Dendritic cell treated with granulocyte-macrophage colony-stimulating factor and Interleukin-4, amounts not matched to agents 40 ng/mL and 50 ng/mL, for 4 days (primary cell): ENCODE data around the gene NEDD9.

Source experiments
- H3K27ac Mint-ChIP-seq: one replicate; pipeline ENCODE4 v1.8.0; 2022; ENCODE audit warnings: mild to moderate bottlenecking, mixed read lengths
- H3K27me3 Mint-ChIP-seq: one replicate; pipeline ENCODE4 v1.8.0; 2022; ENCODE audit warnings: mild to moderate bottlenecking, mixed read lengths
- H3K36me3 Mint-ChIP-seq: one replicate; pipeline ENCODE4 v1.8.0; 2022; ENCODE audit warnings: low read depth, mixed read lengths
- H3K4me1 Mint-ChIP-seq: one replicate; pipeline ENCODE4 v1.8.0; 2022; ENCODE audit warnings: low read depth, mixed read lengths
- H3K4me3 Mint-ChIP-seq: one replicate; pipeline ENCODE4 v1.8.0; 2022; ENCODE audit warnings: mild to moderate bottlenecking, moderate library complexity, mixed read lengths
- H3K9me3 Mint-ChIP-seq: one replicate; pipeline ENCODE4 v1.8.0; 2022; ENCODE audit warnings: mixed read lengths
- intact Hi-C: fragments of 100-400 bp; cut with micrococcal nuclease; formaldehyde crosslinking; loops from one replicate; pipeline ENCODE4 v1.15.0; 2022

NEDD9 gene

GRCh38 chr6:11223286-11223864 lies 9.1 kb downstream of the NEDD9 start:
- Mint-ChIP-seq H3K4me1 (peaks cover 27% of the 10 kb centered on the region), H3K9me3 (no peaks in the 10 kb centered on the region), H3K27ac (no peak overlapping the region), H3K36me3 (no peaks in the 10 kb centered on the region), H3K4me3 (no peak overlapping the region), H3K27me3 (peaks cover 2% of the 10 kb centered on the region)
- intact Hi-C loops: no loop called here

GRCh38 chr6:11222385-11223277 lies 9.8 kb downstream of the NEDD9 start:
- Mint-ChIP-seq H3K4me1 (peaks cover 34% of the 10 kb centered on the region), H3K4me3 (no peak overlapping the region), H3K27ac (no peak overlapping the region), H3K27me3 (peaks cover 10% of the 10 kb centered on the region), H3K36me3 (no peaks in the 10 kb centered on the region), H3K9me3 (no peaks in the 10 kb centered on the region)
- intact Hi-C loops: no loop called here

GRCh38 chr6:11221623-11222384 lies 10.7 kb downstream of the NEDD9 start:
- H3K4me1 Mint-ChIP-seq: peaks cover 34% of the 10 kb centered on the region
- intact Hi-C loops: no loop called here
- no peak overlapping the region for H3K27ac Mint-ChIP-seq
- peaks cover 10% of the 10 kb centered on the region for H3K27me3 Mint-ChIP-seq
- no peaks in the 10 kb centered on the region for H3K36me3 Mint-ChIP-seq
- H3K9me3 Mint-ChIP-seq: no peaks in the 10 kb centered on the region
- H3K4me3 Mint-ChIP-seq: no peak overlapping the region

GRCh38 chr6:11219400-11219834 lies 13.1 kb downstream of the NEDD9 start:
- no peaks in the 10 kb centered on the region for H3K36me3 Mint-ChIP-seq
- peak overlapping the region; percentile 47 for H3K27ac Mint-ChIP-seq
- no peaks in the 10 kb centered on the region for H3K9me3 Mint-ChIP-seq
- peaks cover 13% of the 10 kb centered on the region for H3K27me3 Mint-ChIP-seq
- H3K4me1 Mint-ChIP-seq: peaks cover 34% of the 10 kb centered on the region
- H3K4me3 Mint-ChIP-seq: no peak overlapping the region
- intact Hi-C loops: no loop called here

DNA sequence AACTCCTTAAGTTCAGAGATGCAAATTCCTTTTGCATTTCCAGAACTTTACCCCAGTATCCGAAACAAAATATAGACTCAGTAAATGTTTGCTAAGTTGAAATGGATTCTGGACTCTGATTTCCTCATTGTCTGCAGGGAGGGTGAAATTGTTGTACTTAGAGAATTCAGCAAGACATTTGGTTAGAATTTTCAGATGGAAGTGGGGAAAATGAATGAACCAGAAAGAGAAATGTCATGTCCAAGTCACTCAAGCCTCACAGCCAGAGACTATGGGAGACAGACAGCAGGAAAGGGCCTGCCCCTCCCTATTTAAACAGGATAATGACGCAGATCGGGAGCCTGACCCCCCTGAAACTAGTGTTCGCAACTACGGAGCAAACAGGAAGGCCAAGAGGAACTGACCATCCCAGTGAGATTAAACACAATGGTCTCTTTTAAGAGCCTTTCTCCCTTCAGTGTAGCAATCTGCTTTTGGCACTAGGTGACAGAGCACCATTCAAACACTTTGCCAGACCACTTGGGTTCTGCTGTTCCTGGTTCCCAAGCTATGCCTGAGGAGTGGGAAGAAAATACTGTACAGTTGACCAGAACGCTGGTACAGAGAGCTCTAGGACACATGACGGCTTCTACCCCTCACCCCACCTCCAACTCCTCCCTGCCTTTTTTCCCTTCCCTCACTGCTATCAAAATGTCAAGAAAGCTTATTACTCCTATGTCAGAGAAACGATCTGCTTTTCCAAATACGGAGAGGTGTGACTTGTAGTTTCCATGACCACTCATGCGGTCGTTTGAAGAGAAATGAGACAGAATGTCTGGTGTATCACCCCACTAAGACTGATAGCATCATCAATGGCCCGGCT lies 13.7 kb downstream of the NEDD9 start:
- Mint-ChIP-seq H3K4me1 (peaks cover 34% of the 10 kb centered on the region), H3K27me3 (peaks cover 16% of the 10 kb centered on the region), H3K4me3 (peak overlapping the region; percentile 17), H3K27ac (peak overlapping the region; percentile 47), H3K36me3 (no peaks in the 10 kb centered on the region), H3K9me3 (no peaks in the 10 kb centered on the region)
- intact Hi-C loops: no loop called here

GRCh38 chr6:11218102-11218442 lies 14.4 kb downstream of the NEDD9 start:
- Mint-ChIP-seq H3K9me3 (no peaks in the 10 kb centered on the region), H3K4me3 (no peak overlapping the region), H3K4me1 (peaks cover 41% of the 10 kb centered on the region), H3K36me3 (no peaks in the 10 kb centered on the region), H3K27me3 (peaks cover 16% of the 10 kb centered on the region), H3K27ac (no peak overlapping the region)
- intact Hi-C loops: no loop called here

DNA sequence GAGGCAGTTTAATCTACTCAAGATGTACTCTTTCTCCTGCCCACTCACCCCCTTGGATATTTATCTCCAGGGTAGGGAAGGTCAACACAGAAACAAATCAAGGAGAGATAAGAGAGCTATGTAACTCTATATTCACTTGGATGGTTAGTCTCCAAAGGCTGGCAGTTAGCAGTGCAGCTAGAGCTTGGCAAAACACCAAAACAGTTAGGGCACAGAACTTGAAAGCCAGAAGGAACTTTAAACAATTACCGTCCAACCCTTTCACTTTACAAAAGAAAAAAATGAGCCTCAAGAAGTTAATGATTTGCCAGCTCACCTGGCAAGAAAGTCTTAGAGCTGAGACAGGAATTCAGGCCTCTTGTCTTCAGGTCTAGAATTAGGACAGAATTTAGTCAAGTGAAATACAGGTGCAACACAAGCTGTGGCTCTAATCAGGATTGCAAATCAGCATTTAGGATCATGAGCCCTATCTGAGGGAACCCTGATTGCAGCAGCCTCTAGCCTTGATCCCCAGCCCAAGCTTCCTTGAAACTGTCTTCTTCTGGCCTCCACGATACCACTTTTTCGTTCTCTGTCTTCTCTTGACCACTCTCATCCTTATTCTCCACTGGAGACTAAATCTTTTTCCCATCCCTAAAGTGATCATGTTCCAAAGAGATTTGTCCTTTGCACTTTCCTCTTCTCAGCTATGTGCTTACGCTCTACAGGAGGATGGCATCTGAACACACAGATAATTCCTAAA lies 14.9 kb downstream of the NEDD9 start:
- intact Hi-C loops: no loop called here
- H3K4me3 Mint-ChIP-seq: no peak overlapping the region
- peaks cover 41% of the 10 kb centered on the region for H3K4me1 Mint-ChIP-seq
- H3K9me3 Mint-ChIP-seq: no peaks in the 10 kb centered on the region
- no peaks in the 10 kb centered on the region for H3K36me3 Mint-ChIP-seq
- no peak overlapping the region for H3K27ac Mint-ChIP-seq
- peaks cover 16% of the 10 kb centered on the region for H3K27me3 Mint-ChIP-seq

- peaks cover 18% of the 10 kb centered on the region for H3K27me3 Mint-ChIP-seq
- intact Hi-C loops: no loop called here
- peaks cover 50% of the 10 kb centered on the region for H3K4me1 Mint-ChIP-seq
- H3K4me3 Mint-ChIP-seq: no peak overlapping the region
- H3K27ac Mint-ChIP-seq: no peak overlapping the region
- H3K9me3 Mint-ChIP-seq: no peaks in the 10 kb centered on the region
- no peaks in the 10 kb centered on the region for H3K36me3 Mint-ChIP-seq
These were observed 16.7 kb downstream of the NEDD9 start for GRCh38 chr6:11215773-11216172.

DNA sequence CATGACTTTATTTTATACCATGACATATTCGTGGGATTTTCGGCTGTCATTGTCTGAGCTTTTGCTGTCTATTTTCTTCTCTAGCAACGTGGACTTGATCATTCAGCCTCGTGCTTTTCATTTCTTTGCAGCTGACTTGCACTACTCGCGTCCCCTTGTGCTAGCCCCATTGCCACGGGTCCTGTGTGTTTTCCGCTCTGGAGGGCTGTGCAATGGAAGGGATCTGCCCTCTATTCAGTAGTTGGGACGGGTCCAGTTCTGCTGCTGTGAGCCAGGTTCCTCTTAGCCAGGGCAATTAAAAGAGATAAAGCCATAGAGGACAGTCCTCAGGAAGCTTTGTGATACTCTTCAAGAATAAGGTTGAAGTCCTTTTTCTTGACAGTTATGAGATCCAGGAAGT lies 17.6 kb downstream of the NEDD9 start:
- no peaks in the 10 kb centered on the region for H3K9me3 Mint-ChIP-seq
- intact Hi-C loops: no loop called here
- H3K4me3 Mint-ChIP-seq: no peak overlapping the region
- peaks cover 55% of the 10 kb centered on the region for H3K4me1 Mint-ChIP-seq
- H3K36me3 Mint-ChIP-seq: no peaks in the 10 kb centered on the region
- no peak overlapping the region for H3K27ac Mint-ChIP-seq
- peaks cover 18% of the 10 kb centered on the region for H3K27me3 Mint-ChIP-seq

DNA sequence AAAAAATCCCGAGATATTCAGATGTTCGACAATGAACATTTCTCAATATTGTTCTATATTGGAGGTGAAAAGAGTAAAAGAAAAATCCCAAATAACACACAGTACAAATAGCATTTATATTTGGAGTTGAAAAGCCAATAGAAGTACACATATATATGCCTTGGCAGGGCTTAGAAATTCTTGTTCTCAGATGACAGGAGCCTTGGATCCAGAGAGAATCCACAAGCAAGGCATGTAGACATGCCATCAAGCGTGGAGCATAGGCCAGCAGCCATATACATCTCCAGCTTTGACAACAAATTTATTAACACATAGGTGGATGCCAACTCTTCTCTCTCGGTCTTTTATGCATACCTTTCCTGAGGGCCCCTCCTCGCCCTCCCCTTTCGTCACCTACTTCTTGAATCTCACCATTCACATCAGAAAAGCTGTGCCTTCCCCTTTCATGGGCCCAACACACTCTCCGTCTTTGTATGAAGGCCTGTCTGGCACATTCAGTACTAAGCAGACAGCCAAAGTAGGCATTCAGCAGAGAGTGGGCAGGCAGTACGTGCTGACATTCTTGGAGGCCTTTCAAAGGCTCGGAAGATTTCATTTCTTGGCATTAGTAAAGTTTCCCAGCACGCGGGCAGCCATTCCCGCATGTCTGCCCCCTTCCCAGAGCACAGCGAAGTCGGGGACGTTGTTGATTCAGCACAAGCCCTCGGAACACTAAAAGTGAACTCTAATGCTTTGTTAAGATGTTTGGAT lies 18.2 kb downstream of the NEDD9 start:
- H3K27ac Mint-ChIP-seq: no peak overlapping the region
- H3K4me1 Mint-ChIP-seq: peaks cover 48% of the 10 kb centered on the region
- H3K4me3 Mint-ChIP-seq: no peak overlapping the region

DNA sequence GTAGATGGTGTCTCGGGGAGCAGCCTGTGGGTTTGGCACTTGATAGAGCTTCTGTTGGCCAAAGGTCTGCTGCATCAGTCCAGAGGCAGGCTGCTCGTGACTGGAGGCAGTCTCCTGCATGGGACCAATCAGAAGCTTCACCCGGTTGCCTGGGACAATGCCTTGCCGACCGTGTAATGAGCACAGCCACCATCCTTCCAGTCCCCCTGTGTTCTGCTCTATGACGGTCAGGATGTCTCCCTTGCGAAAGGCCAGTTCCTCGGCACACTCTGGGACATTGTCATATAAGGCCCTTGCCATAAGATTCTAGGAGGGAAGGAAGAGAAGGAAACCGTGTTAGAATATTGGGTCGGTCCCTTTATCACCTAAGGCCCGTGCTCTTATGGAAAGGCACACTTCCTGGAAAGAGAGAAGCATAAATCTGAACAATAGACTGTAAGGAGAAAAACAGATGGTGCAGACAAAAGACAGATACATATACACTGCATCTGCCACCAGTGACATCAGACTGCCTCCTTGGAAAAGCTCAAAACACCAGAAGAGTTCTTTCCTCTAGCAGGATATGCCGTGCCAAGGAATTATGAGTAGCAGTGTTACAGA lies 18.9 kb downstream of the NEDD9 start:
- H3K27me3 Mint-ChIP-seq: peaks cover 16% of the 10 kb centered on the region
- H3K36me3 Mint-ChIP-seq: no peaks in the 10 kb centered on the region
- H3K9me3 Mint-ChIP-seq: no peaks in the 10 kb centered on the region
- H3K4me3 Mint-ChIP-seq: no peak overlapping the region
- intact Hi-C loops: no loop called here
- H3K4me1 Mint-ChIP-seq: peaks cover 41% of the 10 kb centered on the region
- no peak overlapping the region for H3K27ac Mint-ChIP-seq

More for the DNA sequence above, 18.2 kb downstream of the NEDD9 start:
- intact Hi-C loops: no loop called here
- no peaks in the 10 kb centered on the region for H3K9me3 Mint-ChIP-seq
- H3K36me3 Mint-ChIP-seq: no peaks in the 10 kb centered on the region
- H3K27me3 Mint-ChIP-seq: peaks cover 18% of the 10 kb centered on the region

- Mint-ChIP-seq H3K27me3 (peaks cover 8% of the 10 kb centered on the region), H3K4me3 (no peak overlapping the region)
These were observed 19.8 kb downstream of the NEDD9 start for GRCh38 chr6:11212664-11213063.

More at GRCh38 chr6:11212664-11213063, 19.8 kb downstream of the NEDD9 start:
- Mint-ChIP-seq H3K4me1 (peaks cover 34% of the 10 kb centered on the region), H3K27ac (peak overlapping the region; percentile 16), H3K9me3 (no peaks in the 10 kb centered on the region), H3K36me3 (no peaks in the 10 kb centered on the region)
- intact Hi-C loops: no loop called here
